ENCODE data around the gene WASL.
A peak's percentile ranks its signal among the peaks of the same experiment; 100 is the strongest.
"Not testable (repeated sequence)": the region's sequence is repeated elsewhere in the genome, so short reads cannot be mapped to it uniquely, and the experiment has no call there.

WASL gene

GRCh38 chr7:123748734-123749536 is at the start of gene WASL:
TSS of gene WASL (minus strand) at chr7:123749003. CDS start at chr7:123748734, 269 bp downstream.
- DNase-seq (ENCODE audit: low read depth, low spot score) = peak; percentile 72

- DNase-seq (ENCODE audit: low read depth, low spot score) = peak; percentile 16
Measured at GRCh38 chr7:123797673-123798531, 49.1 kb upstream of the WASL start.

GRCh38 chr7:123796568-123796967 is 47.8 kb upstream of the WASL start:
- DNase-seq (ENCODE audit: low read depth, low spot score) = no peak

- DNase-seq (ENCODE audit: low read depth, low spot score) = no peak
Measured at GRCh38 chr7:123795917-123796316, 47.1 kb upstream of the WASL start.

- DNase-seq (ENCODE audit: low read depth, low spot score) = not testable (repeated sequence)
Measured at GRCh38 chr7:123795116-123795515, 46.3 kb upstream of the WASL start.

GRCh38 chr7:123792547-123792946 is 43.7 kb upstream of the WASL start:
- DNase-seq (ENCODE audit: low read depth, low spot score) = no peak

- DNase-seq (ENCODE audit: low read depth, low spot score) = no peak
Measured at GRCh38 chr7:123791001-123791400, 42.2 kb upstream of the WASL start.

- DNase-seq (ENCODE audit: low read depth, low spot score) = no peak
Measured at GRCh38 chr7:123789817-123790216, 41.0 kb upstream of the WASL start.

GRCh38 chr7:123789206-123789784 is 40.5 kb upstream of the WASL start:
- no peak for DNase-seq (ENCODE audit: low read depth, low spot score)

GRCh38 chr7:123788584-123788983 is 39.8 kb upstream of the WASL start:
- no peak for DNase-seq (ENCODE audit: low read depth, low spot score)

- DNase-seq (ENCODE audit: low read depth, low spot score) = no peak
Measured at GRCh38 chr7:123787220-123788007, 38.6 kb upstream of the WASL start.

GRCh38 chr7:123784263-123784662 is 35.5 kb upstream of the WASL start:
- DNase-seq (ENCODE audit: low read depth, low spot score) = no peak

GRCh38 chr7:123783820-123784219 is 35.0 kb upstream of the WASL start:
- DNase-seq (ENCODE audit: low read depth, low spot score) = no peak

GRCh38 chr7:123782071-123782798 is 33.4 kb upstream of the WASL start:
- DNase-seq (ENCODE audit: low read depth, low spot score) = no peak

- not testable (repeated sequence) for DNase-seq (ENCODE audit: low read depth, low spot score)
Measured at GRCh38 chr7:123780472-123780871, 31.7 kb upstream of the WASL start.

GRCh38 chr7:123774496-123774895 is 25.7 kb upstream of the WASL start:
- DNase-seq (ENCODE audit: low read depth, low spot score) = no peak

GRCh38 chr7:123773481-123773880 is 24.7 kb upstream of the WASL start:
- no peak for DNase-seq (ENCODE audit: low read depth, low spot score)

GRCh38 chr7:123772652-123773051 is 23.8 kb upstream of the WASL start:
- DNase-seq (ENCODE audit: low read depth, low spot score) = no peak

- no peak for DNase-seq (ENCODE audit: low read depth, low spot score)
Measured at GRCh38 chr7:123771846-123772245, 23.0 kb upstream of the WASL start.

GRCh38 chr7:123771256-123771655 is 22.5 kb upstream of the WASL start:
- DNase-seq (ENCODE audit: low read depth, low spot score) = no peak

GRCh38 chr7:123770378-123770777 is 21.6 kb upstream of the WASL start:
- DNase-seq (ENCODE audit: low read depth, low spot score) = no peak
